Measurements from ENCODE around the gene CD276.

DNA sequence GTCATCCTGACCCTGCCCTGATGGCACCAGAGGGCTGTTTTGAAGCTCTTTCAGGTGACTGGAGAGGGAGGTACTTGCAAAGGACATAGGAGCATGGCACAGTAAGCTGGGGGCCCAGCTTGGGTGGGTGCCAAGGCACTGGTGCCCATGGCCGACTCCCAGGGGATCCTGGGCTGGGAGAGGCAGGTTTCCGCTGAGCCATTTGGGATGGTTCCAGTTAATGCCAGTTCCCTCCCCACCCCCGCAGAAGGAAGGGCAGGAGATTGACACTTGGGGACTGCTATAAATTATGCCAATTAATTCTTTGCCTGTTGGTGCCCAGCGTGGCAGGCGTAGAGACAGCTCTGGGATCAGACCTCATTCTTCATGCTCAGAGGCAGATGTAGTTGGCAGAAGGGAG is 26.1 kb downstream of the CD276 start:
- TF ChIP-seq, protein P1, sequence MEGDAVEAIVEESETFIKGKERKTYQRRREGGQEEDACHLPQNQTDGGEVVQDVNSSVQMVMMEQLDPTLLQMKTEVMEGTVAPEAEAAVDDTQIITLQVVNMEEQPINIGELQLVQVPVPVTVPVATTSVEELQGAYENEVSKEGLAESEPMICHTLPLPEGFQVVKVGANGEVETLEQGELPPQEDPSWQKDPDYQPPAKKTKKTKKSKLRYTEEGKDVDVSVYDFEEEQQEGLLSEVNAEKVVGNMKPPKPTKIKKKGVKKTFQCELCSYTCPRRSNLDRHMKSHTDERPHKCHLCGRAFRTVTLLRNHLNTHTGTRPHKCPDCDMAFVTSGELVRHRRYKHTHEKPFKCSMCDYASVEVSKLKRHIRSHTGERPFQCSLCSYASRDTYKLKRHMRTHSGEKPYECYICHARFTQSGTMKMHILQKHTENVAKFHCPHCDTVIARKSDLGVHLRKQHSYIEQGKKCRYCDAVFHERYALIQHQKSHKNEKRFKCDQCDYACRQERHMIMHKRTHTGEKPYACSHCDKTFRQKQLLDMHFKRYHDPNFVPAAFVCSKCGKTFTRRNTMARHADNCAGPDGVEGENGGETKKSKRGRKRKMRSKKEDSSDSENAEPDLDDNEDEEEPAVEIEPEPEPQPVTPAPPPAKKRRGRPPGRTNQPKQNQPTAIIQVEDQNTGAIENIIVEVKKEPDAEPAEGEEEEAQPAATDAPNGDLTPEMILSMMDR (IDR thresholded peaks at IDR 0.05): no peak
- no peak for TF ChIP-seq ZFX (IDR thresholded peaks at IDR 0.05; ENCODE audit: borderline replicate concordance)
